GM21367 (cell line): ENCODE results near the gene KSR2.
"Not testable (repeated sequence)": the region's sequence is repeated elsewhere in the genome, so short reads cannot be mapped to it uniquely, and the experiment has no call there.

Experiments used
- ATAC-seq: cut with Tn5 transposase; IDR thresholded peaks from one replicate; pipeline ENCODE4 v1.9.1; 2021; ENCODE audit not compliant: unreplicated experiment

The KSR2 gene

GRCh38 chr12:117968826-117969659 lies at the start of gene KSR2:
Gene KSR2, minus strand, starts transcription at chr12:117968990. Its CDS starts 735 bp downstream, at chr12:117968255.
- peak; percentile 74 for ATAC-seq

DNA sequence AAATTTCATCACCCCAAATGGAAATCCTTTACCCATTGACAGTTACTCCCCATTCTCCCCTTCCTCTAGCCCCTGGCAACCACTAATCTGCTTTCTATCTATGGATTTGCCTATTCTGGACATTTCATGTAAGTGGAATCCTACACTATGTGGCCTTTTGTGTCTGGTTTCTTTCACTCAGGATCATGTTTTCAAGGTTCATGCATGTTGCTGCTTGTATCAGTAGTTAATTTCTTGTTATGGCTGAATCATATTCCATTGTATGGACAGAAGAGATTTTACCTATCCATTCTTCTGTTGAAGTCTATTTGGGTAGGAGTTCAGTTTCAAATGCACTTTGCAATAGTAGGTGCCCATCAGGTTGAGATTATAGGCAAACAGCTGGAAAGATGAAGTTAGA lies 49.1 kb upstream of the KSR2 start:
- ATAC-seq: no peak

DNA sequence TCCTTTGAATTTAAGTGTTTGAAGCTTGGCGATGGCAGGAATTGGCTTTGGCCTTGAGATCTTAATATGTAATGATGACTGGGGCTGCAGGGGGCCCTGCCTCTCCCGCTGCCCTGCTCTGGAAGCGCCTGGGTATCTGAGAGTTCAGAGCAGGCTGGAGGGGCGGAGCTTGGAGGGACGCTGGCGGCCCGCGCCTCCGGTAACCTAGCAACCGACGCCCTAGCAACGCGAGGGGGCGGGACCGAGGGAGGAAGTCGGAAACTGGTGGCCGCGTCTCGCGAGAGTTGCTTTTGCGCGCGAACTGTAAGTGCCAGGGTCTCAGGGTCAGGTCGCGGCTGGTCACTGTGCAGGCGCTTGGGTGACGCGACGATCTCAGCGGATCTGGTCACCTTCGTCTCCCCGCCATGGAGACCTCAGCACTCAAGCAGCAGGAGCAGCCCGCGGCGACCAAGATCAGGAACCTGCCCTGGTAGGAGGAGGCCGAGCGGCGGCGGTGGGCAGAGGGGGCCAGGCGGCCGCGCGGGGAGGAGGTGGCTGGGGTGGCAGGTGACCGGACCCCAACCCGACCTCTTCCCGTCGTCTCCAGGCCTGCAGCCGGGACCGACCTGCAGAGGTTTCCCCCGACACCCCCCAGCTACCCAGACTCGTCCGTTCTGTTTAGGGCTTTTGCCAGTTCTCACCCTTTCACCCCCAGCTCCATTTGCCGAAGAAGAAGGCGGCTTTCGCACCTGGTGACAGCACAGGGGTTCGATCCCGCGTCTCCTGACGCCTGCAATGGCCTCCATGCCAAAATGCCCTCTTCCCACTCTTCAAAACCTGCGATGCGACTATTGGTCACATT lies 47.9 kb upstream of the KSR2 start, which contains the start of gene RFC5:
Gene RFC5 (plus strand): TSS at position 280 of the 841 bp plus-strand sequence. CDS start 125 bp downstream, at position 405.
- ATAC-seq: peak; percentile 97

- ATAC-seq: no peak
These were observed 47.2 kb upstream of the KSR2 start for GRCh38 chr12:118015944-118016343.

DNA sequence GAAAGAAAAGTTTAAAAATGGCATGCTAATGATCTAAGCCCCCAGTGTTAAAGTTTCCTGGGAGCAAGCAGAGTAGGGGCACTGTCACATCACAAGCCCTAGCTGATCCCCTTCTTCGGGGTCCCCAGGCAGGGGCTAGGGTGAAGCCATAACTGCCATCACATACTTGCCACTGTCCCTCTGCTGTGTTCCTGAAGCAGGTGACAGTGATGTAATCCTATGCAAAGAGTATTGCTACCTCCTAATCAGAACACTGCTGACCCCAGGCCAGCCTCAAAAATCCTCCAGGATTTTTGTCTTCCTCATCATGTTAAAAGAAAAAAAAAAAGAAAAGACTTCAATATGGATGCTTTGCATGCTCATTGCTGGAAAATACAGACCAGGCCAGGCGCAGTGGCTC lies 46.5 kb upstream of the KSR2 start:
- ATAC-seq: no peak

DNA sequence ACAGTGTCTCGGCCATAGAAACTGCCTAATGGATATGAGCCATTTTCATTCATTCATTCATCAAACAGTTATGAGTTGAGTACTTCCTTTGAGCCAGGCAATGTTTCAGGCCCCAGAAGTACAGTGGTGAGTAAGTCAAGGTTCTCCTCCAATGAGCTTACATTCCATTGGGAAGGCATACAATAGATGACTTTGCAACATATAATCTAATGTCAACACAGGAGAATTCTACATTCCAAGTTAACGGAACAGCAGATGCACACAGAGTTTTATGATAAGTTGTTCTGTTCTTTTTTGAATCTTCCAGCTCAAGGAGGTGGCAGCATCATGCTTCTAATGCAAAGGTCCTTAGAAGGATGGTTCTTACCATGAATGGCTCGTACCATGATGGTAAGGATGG lies 44.5 kb upstream of the KSR2 start:
- ATAC-seq: no peak

GRCh38 chr12:118011961-118012360 lies 43.2 kb upstream of the KSR2 start:
- no peak for ATAC-seq

DNA sequence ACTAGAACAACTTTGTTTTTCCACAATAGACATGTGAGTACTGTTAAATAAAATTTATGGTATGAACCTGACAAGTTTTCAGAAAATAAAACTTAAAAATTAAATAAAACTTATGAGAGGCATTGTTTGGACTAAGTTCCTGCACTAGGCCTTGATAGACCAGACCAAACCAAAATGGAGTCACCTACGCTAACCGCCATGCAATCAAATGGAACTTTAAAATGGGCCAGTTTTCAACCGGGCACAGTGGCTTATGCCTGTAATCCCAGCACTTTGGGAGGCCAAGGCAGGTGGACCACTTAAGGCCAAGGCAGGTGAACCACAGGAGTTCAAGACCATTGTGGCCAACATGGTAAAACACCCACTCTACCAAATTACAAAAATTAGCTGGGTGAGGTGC lies 42.6 kb upstream of the KSR2 start:
- no peak for ATAC-seq

- no peak for ATAC-seq
These were observed 42.1 kb upstream of the KSR2 start for GRCh38 chr12:118010903-118011302.

- ATAC-seq: not testable (repeated sequence)
These were observed 31.0 kb upstream of the KSR2 start for GRCh38 chr12:117999806-118000205.

DNA sequence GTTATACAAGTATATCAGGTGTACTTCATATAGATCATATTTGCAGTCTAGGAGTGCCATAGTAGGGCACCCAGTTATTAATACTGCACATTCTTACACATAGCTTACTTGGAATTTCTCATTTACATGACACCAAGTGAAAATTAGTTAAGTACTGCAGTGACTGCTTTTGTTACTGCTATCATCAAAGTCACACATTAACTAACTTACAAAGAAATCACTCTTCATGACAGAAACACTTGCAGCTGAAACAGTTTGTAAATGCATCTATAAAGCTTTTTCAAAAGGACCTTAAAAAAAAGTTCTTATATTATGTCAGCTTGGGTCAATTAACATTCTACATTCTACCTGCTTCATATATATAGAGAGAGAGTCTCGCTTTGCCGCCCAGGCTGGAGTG lies 29.9 kb upstream of the KSR2 start:
- ATAC-seq: no peak

GRCh38 chr12:117994551-117995438 lies 26.0 kb upstream of the KSR2 start:
- ATAC-seq: no peak

GRCh38 chr12:117986705-117987469 lies 18.1 kb upstream of the KSR2 start:
- no peak for ATAC-seq

- ATAC-seq: no peak
These were observed 16.4 kb upstream of the KSR2 start for GRCh38 chr12:117985182-117985581.

DNA sequence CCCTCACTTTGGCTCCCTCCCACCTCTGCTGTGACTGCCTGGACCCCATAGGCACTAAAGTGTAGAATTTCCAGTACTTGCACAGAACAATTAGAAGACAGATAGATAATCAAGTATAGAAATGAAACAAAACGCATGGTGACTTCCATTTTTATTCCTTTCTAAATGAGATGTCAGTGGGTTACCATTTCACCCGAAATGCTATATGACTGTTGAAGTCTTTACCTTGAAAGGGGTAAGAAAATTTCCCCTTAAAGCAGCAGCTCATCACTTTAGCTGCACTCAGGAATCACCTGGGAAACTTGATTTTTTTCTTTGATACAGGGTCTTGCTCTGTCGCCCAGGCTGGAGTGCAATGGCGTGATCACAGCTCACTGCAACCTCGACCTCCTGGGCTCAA lies 12.5 kb upstream of the KSR2 start:
- no peak for ATAC-seq

- no peak for ATAC-seq
These were observed 11.8 kb upstream of the KSR2 start for GRCh38 chr12:117980616-117981015.

- no peak for ATAC-seq
These were observed 8.6 kb upstream of the KSR2 start for GRCh38 chr12:117977373-117977772.

DNA sequence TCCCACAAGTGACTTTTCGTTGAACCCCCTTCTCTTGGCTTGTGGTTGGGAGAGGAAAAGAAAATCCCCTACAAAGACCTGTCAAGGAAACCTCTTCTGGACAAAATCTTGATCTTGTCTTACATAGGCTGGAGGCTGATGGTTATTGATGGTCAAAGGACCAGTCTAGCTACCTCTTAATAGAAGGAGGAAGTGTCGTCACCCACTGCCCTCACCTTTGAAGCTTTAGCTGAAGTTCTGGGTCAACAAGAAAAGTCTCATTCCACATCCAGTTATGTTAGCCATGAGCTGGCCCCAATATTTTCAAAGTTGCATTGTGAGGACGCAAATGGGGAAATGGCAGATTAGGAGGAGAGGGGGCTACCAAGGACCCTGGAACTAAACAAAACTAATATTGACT lies 6.2 kb upstream of the KSR2 start:
- ATAC-seq: no peak

DNA sequence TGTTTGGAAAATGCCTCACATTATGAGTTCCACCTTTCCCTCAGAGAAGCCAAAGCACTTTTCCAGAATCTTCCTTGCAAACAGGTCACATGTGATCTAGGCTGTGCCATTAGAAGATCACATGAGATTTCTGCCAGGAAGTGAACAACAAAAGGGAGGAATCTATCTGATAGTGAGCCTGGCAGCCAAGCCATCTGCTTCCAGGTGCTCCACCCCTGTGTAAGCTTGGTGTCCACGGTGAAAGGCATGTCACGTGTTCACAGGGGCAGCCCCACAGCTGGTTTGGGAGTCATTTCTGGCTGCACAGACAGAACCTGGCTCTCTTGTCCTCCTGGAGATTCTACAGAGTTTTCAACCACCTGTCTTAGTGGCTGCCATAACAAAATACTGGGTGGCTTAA lies 3.5 kb upstream of the KSR2 start:
- ATAC-seq: no peak

DNA sequence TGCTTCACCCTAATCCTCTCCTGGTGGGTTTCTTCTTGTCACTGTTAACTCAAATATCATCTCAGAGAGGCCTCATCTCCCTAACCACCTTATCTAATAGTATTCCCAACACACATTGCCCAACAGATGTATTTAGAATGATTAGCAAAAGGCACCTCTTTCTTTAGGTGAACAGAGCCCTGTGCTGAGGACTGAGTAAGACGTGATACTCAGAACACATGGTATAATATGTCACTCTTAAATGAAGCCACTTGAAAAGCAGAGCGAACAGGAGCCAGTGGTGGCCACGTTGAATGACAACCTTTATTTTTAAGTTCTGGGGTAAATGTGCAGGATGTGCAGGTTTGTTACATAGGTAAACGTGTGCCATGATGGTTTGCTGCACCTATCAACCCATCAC lies 1.5 kb upstream of the KSR2 start:
- ATAC-seq: no peak
